ENCODE data around the gene ZNF425. TPM values are rescaled to one million over a fixed set of nuclear protein-coding genes. Genes with fewer than 3 reads are reported as not detected.
"Not testable (repeated sequence)": the region's sequence is repeated elsewhere in the genome, so short reads cannot be mapped to it uniquely, and the experiment has no call there.

Gene ZNF425
- total RNA-seq, 1 donor from 2014 or later = 3.2 TPM

DNA sequence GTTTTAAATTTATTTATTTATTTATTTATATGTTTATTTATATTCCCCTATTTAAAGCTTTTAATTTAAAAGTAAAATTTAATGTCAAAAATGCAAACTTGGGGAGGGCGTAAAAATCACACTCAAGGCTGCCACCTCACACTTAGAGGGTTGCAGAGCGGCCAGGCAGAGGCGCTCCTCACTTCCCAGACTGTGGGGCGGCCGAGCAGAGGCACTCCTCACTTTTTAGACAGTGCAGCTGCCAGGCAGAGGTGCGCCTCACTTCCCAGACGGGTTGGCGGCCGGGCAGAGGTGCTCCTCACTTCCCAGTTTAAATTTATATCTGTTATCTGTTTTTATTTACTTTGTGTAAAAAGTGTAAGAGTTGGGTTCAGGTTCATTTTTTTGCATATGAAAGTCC is 10.0 kb upstream of the ZNF425 start:
- no peak for ATAC-seq
- intact Hi-C loops (cut with DNase I) = no loop called here
- no peak for DNase-seq (ENCODE audit: low spot score)

DNA sequence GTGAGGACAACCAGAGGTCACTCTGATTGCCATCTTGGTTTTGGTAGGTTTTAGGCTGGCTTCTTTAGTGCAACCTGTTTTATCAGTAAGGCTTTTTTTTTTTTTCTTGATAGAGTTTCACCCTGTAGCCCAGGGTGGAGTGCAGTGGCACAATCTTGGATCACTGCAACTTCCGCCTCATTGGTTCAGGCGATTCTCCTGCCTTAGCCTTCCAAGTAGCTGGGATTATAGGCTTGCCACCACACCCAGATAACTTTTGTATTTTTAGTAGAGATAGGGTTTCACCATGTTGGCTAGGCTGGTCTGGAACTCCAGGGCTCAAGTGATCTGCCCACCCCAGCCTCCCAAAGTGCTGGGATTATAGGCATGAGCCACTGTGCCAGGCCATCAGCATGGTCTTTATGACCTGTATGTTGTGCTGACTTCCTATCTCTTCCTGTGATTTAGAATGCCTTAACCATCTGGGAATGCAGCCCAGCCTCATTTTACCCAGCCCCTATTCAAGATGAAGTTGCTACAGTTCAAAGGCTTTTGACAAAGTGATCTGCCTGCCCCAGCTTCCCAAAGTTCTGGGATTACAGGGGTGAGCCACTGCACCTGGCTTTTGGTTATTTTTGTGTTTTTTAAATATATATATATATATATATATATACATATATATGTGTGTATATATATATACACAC is 7.0 kb upstream of the ZNF425 start:
- intact Hi-C loops (cut with DNase I) = no loop called here
- ATAC-seq (no peak), DNase-seq (ENCODE audit: low spot score) (no peak)

DNA sequence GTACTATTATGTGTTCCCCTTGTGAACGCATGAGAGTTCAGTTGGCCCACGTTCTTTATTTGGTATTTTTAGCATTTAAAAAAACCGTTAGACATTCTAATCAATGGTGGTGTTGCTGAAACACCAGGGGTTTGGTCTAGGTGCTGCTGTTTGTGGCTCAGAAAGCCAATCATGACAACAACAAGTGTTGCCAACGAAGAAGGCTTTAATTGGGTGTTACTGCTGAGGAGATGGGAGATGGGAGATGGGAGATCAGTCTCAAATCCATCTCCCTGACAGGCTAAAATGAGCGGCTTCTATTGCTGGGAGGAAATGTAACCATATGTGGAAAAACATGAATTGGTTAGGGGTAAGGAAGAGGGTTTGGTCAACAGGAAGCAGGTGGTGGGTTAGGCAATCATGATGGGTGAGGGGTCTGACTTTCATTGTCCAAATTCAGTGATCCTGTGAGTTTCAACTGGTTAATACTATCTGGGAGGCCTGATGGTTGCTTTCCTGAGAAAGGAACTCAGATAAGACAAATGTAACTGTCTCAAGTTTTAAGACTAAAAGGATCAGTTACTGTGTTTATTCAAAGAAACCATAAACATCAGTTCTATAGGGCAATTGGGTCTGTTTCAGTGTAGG is 4.6 kb upstream of the ZNF425 start:
- ATAC-seq (no peak), DNase-seq (ENCODE audit: low spot score) (no peak)
- intact Hi-C loops (cut with DNase I) = no loop called here

DNA sequence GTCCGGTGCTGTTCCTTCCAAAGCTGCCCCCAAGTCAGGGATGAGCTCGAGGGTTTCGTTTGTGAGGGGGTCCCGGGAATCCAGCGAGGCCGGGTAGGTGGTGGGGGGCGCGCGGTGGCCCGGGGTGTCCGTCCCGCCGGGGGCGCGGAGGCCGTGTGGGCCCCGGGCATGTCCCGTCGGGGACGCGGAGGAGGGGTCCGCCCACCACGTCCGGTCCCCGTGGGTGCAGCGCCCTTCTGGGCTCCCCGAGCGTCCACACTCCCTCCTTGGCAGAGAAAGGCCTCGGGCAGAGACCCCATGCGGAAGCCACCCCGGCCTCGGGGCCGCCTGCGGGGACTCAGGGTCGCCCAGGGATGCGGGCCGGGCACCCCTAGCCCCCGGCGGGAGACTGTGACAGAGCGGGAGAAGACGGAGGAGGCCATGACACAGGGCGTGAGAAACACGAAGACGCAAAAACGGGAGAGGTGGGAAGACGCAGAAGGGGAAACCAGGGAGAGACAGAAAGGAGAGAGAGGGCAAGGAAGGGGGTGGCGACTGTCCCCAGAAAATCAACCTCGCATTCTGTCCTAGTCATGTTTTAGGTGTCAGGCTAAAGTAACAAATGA is 640 bp upstream of the ZNF425 start:
- peak; percentile 72 for DNase-seq (ENCODE audit: low spot score)
- ATAC-seq = peak; percentile 51
- intact Hi-C loops (cut with DNase I) = no loop called here

DNA sequence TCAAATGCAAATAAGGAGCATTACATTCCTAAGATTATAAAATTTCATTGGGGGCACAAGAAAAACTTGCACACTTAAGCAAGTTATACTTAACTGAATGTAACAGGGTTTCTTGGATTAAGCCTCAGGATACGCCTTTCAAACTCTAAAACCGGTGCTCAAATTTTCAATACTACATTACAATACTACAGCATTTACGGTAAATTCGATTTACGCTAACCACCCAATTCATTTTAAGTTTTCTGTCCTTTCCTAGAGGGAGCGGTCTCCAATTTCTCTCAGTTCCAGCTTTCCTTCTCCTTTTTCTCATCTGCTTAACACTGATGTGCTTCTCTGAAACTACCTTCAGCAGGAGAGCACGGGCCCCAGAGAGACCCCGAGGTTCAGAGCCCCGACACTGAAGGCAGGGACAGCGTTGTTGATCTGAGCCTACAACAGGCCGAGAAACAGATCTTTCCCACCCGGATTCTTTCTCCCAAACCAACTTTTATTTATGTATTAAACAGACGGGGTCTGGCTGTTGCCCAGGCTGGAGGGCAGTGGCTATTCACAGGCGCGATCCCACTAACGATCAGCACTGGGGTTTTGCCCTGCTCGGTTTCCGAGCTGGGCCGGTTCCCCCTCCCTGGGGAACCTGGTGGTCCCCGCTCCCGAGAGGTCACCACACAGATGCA is 798 bp downstream of the ZNF425 start:
- intact Hi-C loops (cut with DNase I) = no loop called here
- DNase-seq (ENCODE audit: low spot score) = no peak
- no peak for ATAC-seq

DNA sequence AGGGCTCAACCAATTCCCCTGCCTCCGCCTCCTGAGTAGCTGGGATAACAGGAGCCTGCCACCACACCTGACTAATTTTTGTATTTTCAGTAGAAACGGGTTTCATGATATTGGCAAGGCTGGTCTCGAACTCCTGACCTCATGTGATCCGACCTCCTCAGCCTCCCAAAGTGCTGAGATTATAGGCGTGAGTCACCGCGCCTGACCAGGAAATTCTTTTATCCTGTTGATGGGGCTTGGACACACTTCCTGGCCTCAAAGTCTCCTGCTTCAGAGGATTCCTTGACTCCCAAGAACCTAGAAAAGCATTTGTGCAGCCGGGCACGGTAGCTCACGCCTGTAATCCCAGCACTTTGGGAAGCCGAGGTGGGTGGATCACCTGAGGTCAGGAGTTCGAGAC is 16.2 kb downstream of the ZNF425 start:
- intact Hi-C loops (cut with DNase I) = no loop called here
- no peak for ATAC-seq
- DNase-seq (ENCODE audit: low spot score) = no peak

DNA sequence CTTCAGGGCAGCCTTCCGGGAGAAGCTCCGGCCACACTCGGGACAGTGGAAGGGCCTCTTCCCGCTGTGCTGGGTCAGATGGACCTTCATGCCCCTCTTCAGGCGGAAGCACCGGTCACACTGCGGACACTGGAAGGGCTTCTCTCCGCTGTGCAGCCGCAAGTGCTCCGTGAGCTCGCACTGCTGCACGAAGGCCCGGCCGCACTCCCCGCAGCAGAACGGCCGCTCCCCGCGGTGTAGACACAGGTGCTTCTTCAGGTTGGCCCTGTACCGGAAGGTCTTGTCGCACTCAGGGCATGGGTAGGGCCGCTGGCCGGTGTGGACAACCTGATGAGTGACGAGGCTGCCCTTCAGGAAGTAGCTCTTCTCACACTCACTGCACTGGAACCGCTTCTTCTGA is 21.4 kb downstream of the ZNF425 start:
- intact Hi-C loops (cut with DNase I) = no loop called here
- ATAC-seq (no peak), DNase-seq (ENCODE audit: low spot score) (no peak)

DNA sequence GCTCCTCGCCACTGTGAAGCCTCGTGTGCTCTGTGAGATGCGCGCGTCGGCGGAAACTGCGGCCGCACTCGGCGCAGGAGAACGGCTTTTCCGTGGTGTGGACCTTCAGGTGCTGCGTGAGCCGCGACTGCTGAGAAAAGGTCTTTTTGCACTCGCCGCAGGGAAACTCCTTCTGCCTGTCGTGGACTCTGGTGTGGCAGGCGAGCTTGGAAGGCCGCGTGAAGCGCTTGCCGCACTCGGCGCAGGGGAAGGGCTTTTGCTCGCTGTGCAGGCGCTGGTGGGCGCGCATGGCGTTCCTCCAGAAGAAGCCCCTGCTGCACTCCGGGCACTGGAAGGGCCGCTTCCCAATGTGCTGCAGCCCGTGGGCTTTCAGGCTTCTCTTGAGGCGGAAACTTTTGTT is 21.9 kb downstream of the ZNF425 start:
- ATAC-seq (no peak), DNase-seq (ENCODE audit: low spot score) (no peak)
- intact Hi-C loops (cut with DNase I) = no loop called here

DNA sequence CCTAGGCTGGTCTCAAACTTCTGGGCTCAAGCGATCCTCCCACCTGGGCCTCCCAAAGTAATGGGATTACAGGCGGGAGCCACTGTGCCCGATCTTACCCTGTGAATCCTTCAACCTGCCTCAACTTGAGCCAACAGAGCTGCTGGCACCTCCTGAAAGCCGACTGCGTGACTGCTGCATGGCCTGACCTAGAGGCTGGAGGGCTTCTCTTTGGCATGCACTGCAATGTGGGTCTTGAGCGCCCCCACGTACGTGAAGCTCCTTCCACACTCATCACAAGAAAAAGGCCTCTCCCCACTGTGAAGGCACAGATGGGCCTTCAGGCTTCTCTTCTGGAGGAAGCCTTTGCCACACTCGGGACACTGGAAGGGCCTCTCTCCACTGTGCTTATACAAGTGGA is 22.7 kb downstream of the ZNF425 start:
- ATAC-seq (no peak), DNase-seq (ENCODE audit: low spot score) (no peak)
- intact Hi-C loops (cut with DNase I) = no loop called here

DNA sequence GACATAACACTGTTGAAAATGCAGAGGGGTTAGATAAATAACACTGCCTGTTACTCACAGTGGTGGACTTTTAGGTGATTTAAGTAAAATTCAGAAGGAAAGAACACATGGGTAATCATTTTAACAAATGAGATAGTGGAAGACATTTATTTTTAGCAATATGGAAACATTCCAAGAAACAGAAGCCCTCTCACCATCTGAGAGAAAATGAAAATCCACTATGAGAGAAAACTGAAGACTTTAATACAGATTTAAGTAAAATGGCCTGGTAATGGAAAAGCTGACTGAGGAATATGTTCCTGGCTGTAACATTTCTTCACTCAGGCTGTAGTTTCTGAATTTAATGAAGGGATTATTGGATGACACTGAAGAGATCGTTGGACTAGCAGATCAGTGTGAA is 23.5 kb downstream of the ZNF425 start:
- DNase-seq (ENCODE audit: low spot score) = no peak
- intact Hi-C loops (cut with DNase I) = no loop called here
- ATAC-seq = no peak

DNA sequence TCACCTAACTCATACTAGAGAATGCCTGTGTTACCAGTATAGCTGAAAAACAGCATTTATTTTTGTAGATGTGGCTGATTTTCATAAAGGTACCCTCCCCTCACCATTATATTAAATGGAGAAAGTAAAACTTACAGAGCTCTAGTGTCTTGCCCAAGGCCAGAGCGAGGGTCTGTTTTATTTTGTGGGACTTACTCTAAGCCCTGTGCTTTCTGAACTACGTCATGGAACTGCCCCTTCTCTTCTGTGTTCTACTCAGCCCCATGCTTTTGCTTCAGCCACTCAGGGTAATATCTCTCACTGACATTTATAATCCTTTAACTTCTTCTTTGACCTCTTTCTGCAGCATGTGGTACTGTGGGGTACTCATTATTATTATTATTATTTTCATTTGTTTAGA is 25.3 kb downstream of the ZNF425 start:
- no peak for DNase-seq (ENCODE audit: low spot score)
- no peak for ATAC-seq
- intact Hi-C loops (cut with DNase I) = no loop called here

DNA sequence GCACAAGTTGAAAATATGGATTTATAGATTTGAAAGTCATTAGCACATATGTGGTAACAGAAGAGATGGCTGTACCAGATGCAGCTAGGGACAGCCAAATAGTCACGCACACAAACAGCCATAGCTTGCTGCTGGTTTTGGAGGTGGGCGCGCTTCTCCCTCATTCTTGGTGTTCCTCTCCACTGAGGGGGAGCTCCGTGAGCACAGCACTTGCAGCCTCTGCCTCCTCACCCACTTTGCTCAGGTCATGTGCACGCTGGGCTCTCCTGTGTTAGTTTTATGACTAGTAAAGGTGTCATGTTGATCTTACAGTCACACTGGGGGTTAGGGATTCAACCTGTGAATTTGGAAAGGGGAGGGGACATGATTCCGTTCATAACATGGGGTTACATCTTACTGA is 27.1 kb downstream of the ZNF425 start:
- DNase-seq (ENCODE audit: low spot score) (no peak), ATAC-seq (no peak)
- intact Hi-C loops (cut with DNase I) = loop anchor here (10.0 kb wide), 1 partner anchor 94 kb away; no protein-coding TSS in a partner anchor

DNA sequence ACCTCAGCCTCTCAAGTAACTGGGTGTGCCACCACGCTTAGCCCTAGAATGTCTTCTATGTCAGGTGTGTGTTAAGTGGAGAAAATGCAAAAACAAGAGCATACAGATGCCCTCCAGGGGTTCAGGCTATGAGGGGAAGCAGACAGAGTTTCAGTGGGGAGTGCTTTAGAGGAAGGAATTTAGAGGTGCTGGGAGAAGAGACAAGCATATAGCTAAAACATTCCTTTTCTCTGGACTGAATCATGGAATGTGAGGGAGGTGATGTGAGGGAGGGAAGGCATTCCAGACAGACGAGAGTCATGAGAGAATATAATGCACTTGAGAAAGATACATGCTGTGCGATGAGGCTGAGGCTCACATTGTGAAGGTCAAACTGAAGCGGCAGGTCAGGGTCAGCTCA is 29.0 kb downstream of the ZNF425 start:
- ATAC-seq (no peak), DNase-seq (ENCODE audit: low spot score) (no peak)
- intact Hi-C loops (cut with DNase I) = loop anchor here (10.0 kb wide), 1 partner anchor 92 kb away; no protein-coding TSS in a partner anchor

DNA sequence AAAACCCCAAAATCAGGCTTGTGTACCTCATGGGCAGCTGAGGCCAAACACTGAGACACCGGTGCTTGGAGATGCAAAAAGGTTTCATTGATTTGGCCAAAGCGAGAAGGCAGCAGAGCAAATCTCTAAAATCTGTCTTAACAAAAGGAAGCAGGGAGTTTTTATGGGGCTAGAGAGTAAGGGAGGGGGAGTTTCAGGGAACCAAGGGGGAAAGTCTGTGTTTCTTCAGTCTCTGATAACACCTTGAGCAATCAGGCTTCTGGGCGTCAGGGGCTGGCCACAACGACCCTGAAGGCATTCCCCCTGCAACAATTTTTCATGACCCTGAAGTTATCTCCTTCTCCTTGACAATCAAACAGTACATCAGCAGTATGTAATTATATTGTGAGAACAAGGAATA is 32.9 kb downstream of the ZNF425 start:
- ATAC-seq = no peak
- intact Hi-C loops (cut with DNase I) = loop anchor here (10.0 kb wide), 1 partner anchor 88 kb away; no protein-coding TSS in a partner anchor
- DNase-seq (ENCODE audit: low spot score) = no peak

DNA sequence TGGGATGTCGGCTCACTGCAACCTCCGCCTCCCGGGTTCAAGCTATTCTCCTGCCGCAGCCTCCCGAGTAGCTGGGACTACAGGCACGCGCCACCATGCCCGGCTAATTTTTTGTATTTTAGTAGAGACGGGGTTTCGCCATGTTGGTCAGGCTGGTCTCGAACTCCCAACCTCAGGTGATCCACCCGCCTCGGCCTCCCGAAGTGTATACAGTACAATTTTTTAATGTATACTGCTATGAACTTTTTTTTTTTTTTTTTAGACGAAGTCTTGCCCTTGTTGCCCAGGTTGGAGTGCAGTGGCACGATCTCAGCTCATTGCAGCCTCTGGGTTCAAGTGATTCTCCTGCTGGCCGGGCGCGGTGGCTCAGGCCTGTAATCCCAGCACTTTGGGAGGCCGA is 33.9 kb downstream of the ZNF425 start:
- not testable (repeated sequence) for ATAC-seq; DNase-seq (ENCODE audit: low spot score)
- intact Hi-C loops (cut with DNase I) = loop anchor here (10.0 kb wide), 1 partner anchor 87 kb away; no protein-coding TSS in a partner anchor

DNA sequence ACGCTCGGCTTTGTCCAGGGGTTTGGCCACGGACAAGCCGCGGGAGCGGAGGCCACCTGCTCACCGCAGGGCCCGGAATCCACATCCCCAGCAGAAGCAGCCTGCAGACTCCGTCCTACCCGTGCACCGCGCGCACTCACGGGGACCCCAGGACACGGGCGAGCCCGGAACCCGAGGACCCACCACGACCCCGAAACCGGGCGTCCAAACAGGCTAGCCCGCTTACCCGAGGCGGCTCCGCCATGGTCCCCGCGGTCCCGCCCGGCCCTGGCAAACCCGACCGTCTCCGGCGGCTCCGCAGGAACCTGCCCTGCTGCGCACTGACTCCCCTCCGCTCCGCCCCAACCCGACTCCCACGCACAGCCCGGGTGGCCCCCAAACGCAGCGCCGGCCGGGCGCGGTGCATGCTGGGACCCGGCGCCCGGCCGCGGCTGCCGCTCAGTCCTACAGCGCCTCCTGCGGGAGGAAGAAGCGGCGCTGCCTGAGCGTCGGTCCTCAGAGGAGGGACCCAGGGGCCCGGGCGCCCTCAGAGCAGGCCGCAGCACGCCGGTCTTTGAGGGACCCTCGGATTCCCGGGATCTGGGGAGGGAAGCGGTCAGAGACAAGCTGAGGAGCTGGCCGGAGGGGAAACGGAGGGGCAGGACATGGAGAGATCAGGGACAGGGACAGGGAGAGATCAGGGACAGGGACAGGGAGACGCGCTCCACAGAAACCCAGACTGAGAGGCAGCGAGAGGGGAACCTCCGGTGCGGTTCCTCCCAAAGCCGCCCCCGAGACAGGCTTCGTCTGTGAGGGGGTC is 35.5 kb downstream of the ZNF425 start, which contains the start of gene ZNF786:
TSS of gene ZNF786 (minus strand) at position 322 of the 799 bp plus-strand sequence. CDS start at position 244, 78 bp downstream.
- peak; percentile 93 for DNase-seq (ENCODE audit: low spot score)
- peak; percentile 97 for ATAC-seq
- intact Hi-C loops (cut with DNase I) = loop anchor here (10.0 kb wide), 1 partner anchor 86 kb away; no protein-coding TSS in a partner anchor

DNA sequence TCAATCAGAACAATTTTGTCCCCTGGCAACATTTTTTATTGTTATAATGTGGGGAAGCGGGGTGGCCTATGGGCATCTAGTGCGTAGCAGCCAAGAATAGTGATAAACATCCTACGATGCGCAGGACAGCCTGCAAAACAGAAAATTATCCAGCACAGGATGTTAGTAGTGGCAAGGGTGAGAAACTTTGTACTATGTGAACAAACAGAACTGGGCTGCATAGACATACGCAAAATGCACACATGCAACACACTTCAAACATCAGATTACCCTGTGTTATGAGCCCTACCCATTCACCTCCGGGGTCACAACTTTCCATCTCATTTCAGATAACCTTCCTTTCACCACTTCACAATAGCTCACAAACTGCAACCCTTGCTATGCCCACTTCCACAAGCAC is 38.7 kb downstream of the ZNF425 start:
- DNase-seq (ENCODE audit: low spot score) (no peak), ATAC-seq (no peak)
- intact Hi-C loops (cut with DNase I) = no loop called here

DNA sequence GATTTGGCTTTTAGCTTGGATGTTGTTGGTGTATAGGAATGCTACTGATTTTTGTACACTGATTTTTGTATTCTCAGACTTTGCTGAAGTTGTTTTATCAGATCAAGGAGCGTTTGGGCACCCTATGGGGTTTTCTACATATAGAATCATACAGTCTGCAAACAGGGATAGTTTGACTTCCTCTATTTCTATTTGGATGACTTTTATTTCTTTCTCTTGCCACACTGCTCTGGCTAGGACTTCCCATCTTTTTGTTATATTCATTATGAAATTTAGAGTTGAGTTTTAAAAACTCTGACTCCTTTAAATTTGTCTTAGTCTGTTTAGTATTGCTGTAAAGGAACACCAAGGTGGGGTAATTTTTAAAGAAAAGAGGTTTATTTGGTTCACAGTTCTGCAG is 40.3 kb downstream of the ZNF425 start:
- no peak for ATAC-seq
- intact Hi-C loops (cut with DNase I) = no loop called here
- DNase-seq (ENCODE audit: low spot score) = no peak

DNA sequence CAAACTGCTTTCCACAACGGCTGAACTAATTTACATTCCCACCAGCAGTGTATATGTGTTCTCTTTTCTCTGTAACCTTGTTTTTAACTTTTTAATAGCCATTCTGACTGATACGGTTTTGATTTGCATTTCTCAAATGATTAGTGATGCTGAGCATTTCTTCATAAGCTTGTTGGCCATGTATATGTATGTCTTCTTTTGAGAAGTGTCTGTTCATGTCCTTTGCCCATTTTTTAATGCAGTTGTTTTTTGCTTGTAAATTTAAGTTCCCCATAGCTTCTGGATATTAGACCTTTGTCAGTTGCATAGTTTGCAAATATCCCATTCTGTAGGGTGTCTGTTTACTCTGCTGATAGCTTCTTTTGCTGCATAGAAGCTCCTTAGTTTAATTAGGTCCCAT is 41.7 kb downstream of the ZNF425 start:
- no peak for ATAC-seq
- intact Hi-C loops (cut with DNase I) = no loop called here
- no peak for DNase-seq (ENCODE audit: low spot score)

All from sciatic nerve (tissue), 2 donors.